Osteocyte (in vitro differentiated cells): Measurements from ENCODE around the gene ACOT7. TPM values are rescaled to one million over a fixed set of nuclear protein-coding genes. Genes with fewer than 3 reads are reported as not detected.
"Not testable (repeated sequence)": the region's sequence is repeated elsewhere in the genome, so short reads cannot be mapped to it uniquely, and the experiment has no call there.

Experiments used
- DNase-seq: peaks from one replicate; pipeline ENCODE4 v3.0.0; 2021; ENCODE audit warnings: mixed read lengths; ENCODE audit not compliant: unreplicated experiment; ENCODE audit errors: extremely low spot score
- H3K27ac Mint-ChIP-seq: one replicate; pipeline ENCODE4 v1.8.0; 2021; ENCODE audit warnings: mild to moderate bottlenecking, mixed read lengths; ENCODE audit not compliant: unreplicated experiment
- H3K27me3 Mint-ChIP-seq: one replicate; pipeline ENCODE4 v1.8.0; 2021; ENCODE audit warnings: mixed read lengths; ENCODE audit not compliant: unreplicated experiment
- H3K36me3 Mint-ChIP-seq: one replicate; pipeline ENCODE4 v1.8.0; 2021; ENCODE audit warnings: mixed read lengths; ENCODE audit not compliant: unreplicated experiment
- H3K4me1 Mint-ChIP-seq: one replicate; pipeline ENCODE4 v1.8.0; 2021; ENCODE audit warnings: mixed read lengths; ENCODE audit not compliant: unreplicated experiment
- H3K4me3 Mint-ChIP-seq: one replicate; pipeline ENCODE4 v1.8.0; 2021; ENCODE audit warnings: mild to moderate bottlenecking, moderate library complexity, mixed read lengths; ENCODE audit not compliant: unreplicated experiment
- H3K9me3 Mint-ChIP-seq: one replicate; pipeline ENCODE4 v1.8.0; 2021; ENCODE audit warnings: mixed read lengths; ENCODE audit not compliant: unreplicated experiment
- total RNA-seq: library from RNA; stranded (reverse); gene quantifications from 2 replicates; pipeline ENCODE4 v1.2.1, GENCODE V29; 2021
- TF ChIP-seq, protein P1 (sequence below): fragments of 200-600 bp; sonication (generic); IDR thresholded peaks from 2 replicates; pipeline ENCODE4 v1.5.0; 2021; ENCODE audit warnings: antibody characterized with exemption, mild to moderate bottlenecking, moderate library complexity

ACOT7 gene
- total RNA-seq, 1 donor from 2014 or later = 21.8 TPM

DNA sequence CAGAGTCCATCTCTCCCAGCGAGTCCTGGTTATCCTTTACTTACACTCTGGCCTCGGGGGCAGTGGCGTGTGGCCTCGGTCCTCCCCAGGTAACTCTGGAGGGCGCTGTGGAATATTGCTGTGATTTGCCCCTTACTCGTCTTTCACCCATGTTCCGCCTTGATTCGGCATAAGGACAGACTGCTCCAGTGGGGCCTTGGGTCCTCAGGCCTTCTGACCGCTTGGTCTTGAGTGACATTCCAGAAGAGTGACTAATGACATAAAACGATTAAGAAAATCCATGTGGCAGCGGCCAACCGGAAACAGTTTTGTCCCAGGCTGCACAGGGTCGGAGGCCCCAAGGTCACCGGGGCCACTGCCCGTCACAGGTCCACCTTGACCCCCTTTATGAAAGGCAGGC, 168.8 kb downstream of the ACOT7 start:
- Mint-ChIP-seq H3K27me3 (no peaks in the 10 kb centered on the region), H3K4me1 (no peaks in the 10 kb centered on the region), H3K27ac (no peak overlapping the region), H3K36me3 (peaks cover 24% of the 10 kb centered on the region), H3K4me3 (no peak overlapping the region), H3K9me3 (no peaks in the 10 kb centered on the region)
- TF ChIP-seq, protein P1, sequence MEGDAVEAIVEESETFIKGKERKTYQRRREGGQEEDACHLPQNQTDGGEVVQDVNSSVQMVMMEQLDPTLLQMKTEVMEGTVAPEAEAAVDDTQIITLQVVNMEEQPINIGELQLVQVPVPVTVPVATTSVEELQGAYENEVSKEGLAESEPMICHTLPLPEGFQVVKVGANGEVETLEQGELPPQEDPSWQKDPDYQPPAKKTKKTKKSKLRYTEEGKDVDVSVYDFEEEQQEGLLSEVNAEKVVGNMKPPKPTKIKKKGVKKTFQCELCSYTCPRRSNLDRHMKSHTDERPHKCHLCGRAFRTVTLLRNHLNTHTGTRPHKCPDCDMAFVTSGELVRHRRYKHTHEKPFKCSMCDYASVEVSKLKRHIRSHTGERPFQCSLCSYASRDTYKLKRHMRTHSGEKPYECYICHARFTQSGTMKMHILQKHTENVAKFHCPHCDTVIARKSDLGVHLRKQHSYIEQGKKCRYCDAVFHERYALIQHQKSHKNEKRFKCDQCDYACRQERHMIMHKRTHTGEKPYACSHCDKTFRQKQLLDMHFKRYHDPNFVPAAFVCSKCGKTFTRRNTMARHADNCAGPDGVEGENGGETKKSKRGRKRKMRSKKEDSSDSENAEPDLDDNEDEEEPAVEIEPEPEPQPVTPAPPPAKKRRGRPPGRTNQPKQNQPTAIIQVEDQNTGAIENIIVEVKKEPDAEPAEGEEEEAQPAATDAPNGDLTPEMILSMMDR = no peak
- DNase-seq = no peak

GRCh38 chr1:6223617-6224016, 169.9 kb downstream of the ACOT7 start:
- Mint-ChIP-seq H3K9me3 (no peaks in the 10 kb centered on the region), H3K36me3 (peaks cover 24% of the 10 kb centered on the region), H3K4me3 (no peak overlapping the region), H3K4me1 (no peaks in the 10 kb centered on the region), H3K27ac (no peak overlapping the region), H3K27me3 (no peaks in the 10 kb centered on the region)
- TF ChIP-seq, protein P1 = no peak
- DNase-seq = no peak

DNA sequence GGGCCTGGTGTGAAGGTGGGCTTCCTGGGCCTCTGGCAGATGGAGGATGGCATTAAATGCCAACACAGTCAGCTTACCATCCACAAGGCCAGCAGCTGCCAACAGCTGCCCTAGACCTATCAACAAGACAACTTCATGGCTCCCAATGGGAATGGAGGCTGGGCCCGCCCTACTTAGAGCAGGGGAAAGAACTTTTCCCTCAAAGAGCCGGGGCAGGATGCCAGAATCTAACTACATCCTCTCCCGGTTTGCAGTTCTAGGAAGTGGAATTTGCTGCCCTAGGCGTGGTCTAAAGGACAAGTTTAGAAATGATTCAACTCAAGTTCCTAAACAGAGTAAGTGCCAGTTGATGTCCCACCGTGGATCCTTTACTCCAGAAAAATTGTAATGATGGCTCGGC, 170.9 kb downstream of the ACOT7 start:
- TF ChIP-seq, protein P1 = no peak
- Mint-ChIP-seq H3K4me1 (no peaks in the 10 kb centered on the region), H3K4me3 (no peak overlapping the region), H3K27me3 (no peaks in the 10 kb centered on the region), H3K36me3 (peaks cover 24% of the 10 kb centered on the region), H3K27ac (no peak overlapping the region), H3K9me3 (no peaks in the 10 kb centered on the region)
- no peak for DNase-seq

GRCh38 chr1:6221210-6221784, 172.3 kb downstream of the ACOT7 start:
- no peak for DNase-seq
- Mint-ChIP-seq H3K36me3 (peaks cover 22% of the 10 kb centered on the region), H3K27me3 (no peaks in the 10 kb centered on the region), H3K4me1 (no peaks in the 10 kb centered on the region), H3K9me3 (no peaks in the 10 kb centered on the region), H3K4me3 (no peak overlapping the region), H3K27ac (no peak overlapping the region)
- TF ChIP-seq, protein P1 = no peak

DNA sequence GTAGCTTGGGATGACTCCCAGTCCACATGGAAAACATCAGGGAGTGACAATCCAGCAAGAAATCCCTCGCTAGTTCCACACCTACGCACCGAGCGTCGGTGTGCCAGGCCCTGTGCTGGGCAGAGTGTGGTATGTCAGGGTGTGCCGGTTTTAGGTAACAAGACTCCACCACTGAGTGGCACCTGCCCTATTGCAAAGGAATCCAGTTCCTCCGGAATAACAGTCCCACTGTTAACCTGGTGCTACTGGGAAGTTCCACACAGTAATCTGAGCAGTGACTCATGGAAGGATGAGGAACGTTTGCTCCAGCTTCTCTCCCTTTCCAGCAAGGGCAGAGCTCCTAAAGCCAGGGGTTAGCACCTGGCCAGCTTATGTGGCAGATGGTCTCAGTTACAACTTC, 173.3 kb downstream of the ACOT7 start:
- TF ChIP-seq, protein P1 = no peak
- no peaks in the 10 kb centered on the region for H3K9me3 Mint-ChIP-seq
- H3K4me3 Mint-ChIP-seq = no peak overlapping the region
- no peak for DNase-seq
- H3K27ac Mint-ChIP-seq = no peak overlapping the region
- no peaks in the 10 kb centered on the region for H3K27me3 Mint-ChIP-seq
- no peaks in the 10 kb centered on the region for H3K4me1 Mint-ChIP-seq
- peaks cover 20% of the 10 kb centered on the region for H3K36me3 Mint-ChIP-seq

- not testable (repeated sequence) for H3K27ac Mint-ChIP-seq, H3K4me3 Mint-ChIP-seq, H3K9me3 Mint-ChIP-seq, H3K27me3 Mint-ChIP-seq, DNase-seq, H3K4me1 Mint-ChIP-seq
- peaks cover 14% of the 10 kb centered on the region for H3K36me3 Mint-ChIP-seq
These were observed 173.9 kb downstream of the ACOT7 start for GRCh38 chr1:6219641-6220040.
